NCI-H2171 treated with DMSO at 0.1 percent for 48 hours (cell line): ENCODE measurements around the gene MIEN1.
"Not testable (repeated sequence)": the region's sequence is repeated elsewhere in the genome, so short reads cannot be mapped to it uniquely, and the experiment has no call there.

Experiments used
- DNase-seq: peaks from one replicate; lab custom pipeline; 2025; lab: John Stamatoyannopoulos, UW

The MIEN1 gene

GRCh38 chr17:39730095-39730921 lies at the start of gene MIEN1:
TSS of gene MIEN1 (minus strand) at chr17:39730532. CDS start at chr17:39730495, 37 bp downstream.
- peak; percentile 72 for DNase-seq

- no peak for DNase-seq
These were observed 47.4 kb upstream of the MIEN1 start for GRCh38 chr17:39777534-39778365.

- no peak for DNase-seq
These were observed 45.9 kb upstream of the MIEN1 start for GRCh38 chr17:39776252-39776651.

GRCh38 chr17:39775031-39775430 lies 44.7 kb upstream of the MIEN1 start:
- DNase-seq, result no peak

- DNase-seq, result no peak
These were observed 43.7 kb upstream of the MIEN1 start for GRCh38 chr17:39774047-39774446.

GRCh38 chr17:39772987-39773934 lies 42.9 kb upstream of the MIEN1 start:
- no peak for DNase-seq

- DNase-seq, result no peak
These were observed 42.1 kb upstream of the MIEN1 start for GRCh38 chr17:39772415-39772814.

- peak; percentile 94 for DNase-seq
These were observed 39.7 kb upstream of the MIEN1 start for GRCh38 chr17:39769974-39770587.

GRCh38 chr17:39767147-39767546 lies 36.8 kb upstream of the MIEN1 start:
- DNase-seq, result no peak

GRCh38 chr17:39765766-39766165 lies 35.4 kb upstream of the MIEN1 start:
- no peak for DNase-seq

- DNase-seq, result no peak
These were observed 34.8 kb upstream of the MIEN1 start for GRCh38 chr17:39765175-39765574.

- not testable (repeated sequence) for DNase-seq
These were observed 33.8 kb upstream of the MIEN1 start for GRCh38 chr17:39764171-39764570.

- no peak for DNase-seq
These were observed 32.9 kb upstream of the MIEN1 start for GRCh38 chr17:39763051-39763820.

- DNase-seq, result no peak
These were observed 31.6 kb upstream of the MIEN1 start for GRCh38 chr17:39761861-39762496.

- DNase-seq, result no peak
These were observed 28.9 kb upstream of the MIEN1 start for GRCh38 chr17:39759204-39759603.

GRCh38 chr17:39757931-39758873 lies 27.9 kb upstream of the MIEN1 start:
- DNase-seq, result no peak

- no peak for DNase-seq
These were observed 26.9 kb upstream of the MIEN1 start for GRCh38 chr17:39757176-39757662.

GRCh38 chr17:39756380-39757079 lies 26.2 kb upstream of the MIEN1 start:
- DNase-seq, result no peak
